ENCODE measurements around the gene PYCR2.

The PYCR2 gene

GRCh38 chr1:225917536-225917935 is 6.5 kb downstream of the PYCR2 start:
- DNase-seq, result no peak

- DNase-seq, result no peak
Observed at GRCh38 chr1:225917101-225917500, 6.9 kb downstream of the PYCR2 start.

- no peak for DNase-seq
Observed at GRCh38 chr1:225915538-225915991, 8.5 kb downstream of the PYCR2 start.

GRCh38 chr1:225914947-225915346 is 9.1 kb downstream of the PYCR2 start:
- DNase-seq, result no peak

GRCh38 chr1:225914391-225914790 is 9.7 kb downstream of the PYCR2 start:
- no peak for DNase-seq

DNA sequence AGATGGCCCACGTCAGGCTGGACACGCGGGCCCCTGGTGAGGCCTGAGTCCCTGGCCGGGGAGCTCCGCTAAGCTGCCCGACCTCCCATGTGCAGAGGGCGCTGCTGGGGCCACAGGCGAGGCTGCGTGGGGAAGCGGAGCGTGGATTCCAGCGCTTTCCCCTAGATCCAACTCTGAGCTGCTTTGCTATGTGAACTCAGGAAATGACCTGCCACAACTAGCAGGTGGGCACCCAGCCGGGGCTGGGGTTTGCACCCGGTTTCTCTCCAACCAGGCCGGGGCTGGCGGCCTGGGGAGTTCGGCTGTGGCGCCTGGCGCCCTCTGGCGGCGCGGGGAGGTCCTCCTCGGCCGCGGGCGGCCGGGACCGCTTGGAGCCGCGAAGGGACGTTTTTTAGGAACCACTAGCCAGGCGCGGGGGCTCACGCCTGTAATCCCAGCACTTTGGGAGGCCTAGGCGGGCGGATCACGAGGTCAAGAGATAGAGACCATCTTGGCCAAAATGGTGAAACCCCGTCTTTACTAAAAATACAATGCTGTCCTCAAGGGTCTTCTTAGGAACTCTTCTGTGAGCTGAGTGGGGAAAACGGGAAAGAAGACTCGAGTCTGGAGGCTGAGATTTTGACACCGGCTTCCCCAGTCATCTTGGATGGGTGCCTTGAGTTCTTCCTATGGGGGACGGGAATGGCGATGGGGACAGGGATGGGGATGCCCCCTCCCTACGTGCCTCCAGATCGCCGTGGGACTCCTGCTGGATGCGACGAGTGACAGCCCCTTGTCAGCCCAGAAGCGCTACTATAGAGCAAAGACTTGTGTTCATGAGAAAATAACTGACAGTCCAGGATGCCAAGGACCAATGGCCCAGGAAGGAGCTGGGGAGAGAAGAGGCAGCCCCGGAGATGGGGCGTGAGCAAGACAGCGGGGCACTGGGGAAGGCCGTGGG is 12.6 kb downstream of the PYCR2 start:
- peak; percentile 73 for DNase-seq

GRCh38 chr1:225909477-225909876 is 14.6 kb downstream of the PYCR2 start:
- DNase-seq, result no peak

DNA sequence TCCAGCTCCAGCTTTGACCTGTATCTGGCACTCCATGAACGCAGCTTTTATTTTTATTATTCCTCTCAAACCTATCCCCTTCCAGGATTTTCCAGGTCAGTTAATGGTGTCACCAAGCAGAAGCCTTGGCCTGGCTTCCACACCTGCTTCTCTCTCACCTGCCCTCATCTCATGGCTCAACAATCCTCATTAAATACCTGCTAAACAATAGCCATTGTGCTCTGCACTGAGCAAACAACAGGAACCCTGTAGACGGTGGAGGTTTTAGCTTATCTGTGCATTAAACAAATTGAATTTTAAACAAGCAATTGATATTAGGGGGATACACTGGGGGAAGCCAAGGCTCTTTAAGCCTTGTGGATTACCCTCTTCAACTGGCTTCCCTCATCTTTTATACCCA is 15.3 kb downstream of the PYCR2 start:
- DNase-seq, result no peak

DNA sequence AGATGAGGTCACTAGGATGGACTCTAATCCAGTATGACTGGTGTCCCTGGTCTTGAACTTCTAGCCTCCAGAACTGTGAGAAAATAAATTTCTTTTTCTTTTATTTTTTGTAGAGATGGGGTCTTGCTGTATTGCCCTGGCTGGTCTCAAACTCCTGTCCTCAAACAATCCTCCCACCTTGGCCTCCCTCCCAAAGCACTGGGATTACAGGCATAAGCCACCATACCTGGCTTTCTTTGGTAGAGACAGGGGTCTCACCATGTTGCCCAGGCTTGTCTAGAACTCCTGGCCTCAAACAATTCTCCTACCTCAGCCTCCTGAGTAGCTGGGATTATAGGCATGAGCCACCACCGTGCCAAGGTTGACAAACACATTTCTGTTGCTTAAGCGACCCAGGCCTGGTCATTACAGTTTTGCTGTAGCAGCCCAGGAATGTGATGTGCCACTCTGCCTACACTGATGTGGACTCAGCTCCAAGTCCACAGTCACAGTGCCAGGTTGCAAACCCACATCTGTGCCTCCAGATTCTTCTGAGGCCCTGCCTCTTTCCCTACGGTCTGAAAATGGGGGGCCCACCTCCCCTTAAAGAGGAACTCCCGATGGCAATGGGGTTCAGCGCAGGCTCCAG is 15.9 kb downstream of the PYCR2 start:
- DNase-seq, result no peak

DNA sequence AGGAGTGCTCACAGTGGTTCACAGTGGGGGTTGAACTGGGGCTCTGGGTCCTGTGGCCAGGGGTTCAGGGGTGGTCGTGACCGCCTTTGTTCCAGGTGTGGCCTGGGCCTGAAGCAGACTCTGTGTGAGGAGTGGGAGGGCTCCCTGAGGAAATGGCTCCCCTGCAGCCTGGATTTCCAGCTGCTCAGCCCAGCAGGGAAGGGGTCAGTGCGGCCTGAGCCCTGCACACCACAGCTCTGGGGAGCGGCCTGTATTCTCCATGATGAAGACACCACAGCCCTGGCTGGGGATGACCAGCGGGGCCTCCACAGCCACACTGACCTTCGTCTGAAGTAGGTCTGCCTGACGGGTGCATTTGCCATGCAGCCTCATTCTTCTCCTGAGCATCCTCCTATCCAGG is 16.7 kb downstream of the PYCR2 start:
- DNase-seq, result no peak

DNA sequence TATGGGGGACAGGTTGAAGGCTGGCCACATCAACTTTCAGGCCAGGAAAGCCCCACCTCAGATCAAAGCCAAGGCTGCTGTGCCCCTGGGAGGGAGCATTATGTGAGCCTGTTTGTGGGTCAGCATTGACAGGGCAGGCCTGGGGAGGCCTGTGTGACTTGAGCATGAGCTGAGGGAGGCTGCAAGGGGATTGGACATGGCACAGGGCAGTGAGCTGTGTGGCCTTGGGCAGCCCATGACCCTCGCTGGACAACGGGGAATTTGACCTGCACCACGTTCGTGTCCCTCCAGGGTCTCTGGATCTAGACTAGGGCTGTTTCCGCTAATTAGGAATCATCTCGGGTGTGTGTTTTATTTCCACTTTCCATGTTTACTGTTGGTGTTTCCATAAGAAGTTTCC is 17.6 kb downstream of the PYCR2 start:
- no peak for DNase-seq

- DNase-seq, result no peak
Observed at GRCh38 chr1:225903623-225904022, 20.4 kb downstream of the PYCR2 start.

- no peak for DNase-seq
Observed at GRCh38 chr1:225899044-225899925, 24.8 kb downstream of the PYCR2 start.

GRCh38 chr1:225897595-225898514 is 26.2 kb downstream of the PYCR2 start:
- DNase-seq, result peak; percentile 36

DNA sequence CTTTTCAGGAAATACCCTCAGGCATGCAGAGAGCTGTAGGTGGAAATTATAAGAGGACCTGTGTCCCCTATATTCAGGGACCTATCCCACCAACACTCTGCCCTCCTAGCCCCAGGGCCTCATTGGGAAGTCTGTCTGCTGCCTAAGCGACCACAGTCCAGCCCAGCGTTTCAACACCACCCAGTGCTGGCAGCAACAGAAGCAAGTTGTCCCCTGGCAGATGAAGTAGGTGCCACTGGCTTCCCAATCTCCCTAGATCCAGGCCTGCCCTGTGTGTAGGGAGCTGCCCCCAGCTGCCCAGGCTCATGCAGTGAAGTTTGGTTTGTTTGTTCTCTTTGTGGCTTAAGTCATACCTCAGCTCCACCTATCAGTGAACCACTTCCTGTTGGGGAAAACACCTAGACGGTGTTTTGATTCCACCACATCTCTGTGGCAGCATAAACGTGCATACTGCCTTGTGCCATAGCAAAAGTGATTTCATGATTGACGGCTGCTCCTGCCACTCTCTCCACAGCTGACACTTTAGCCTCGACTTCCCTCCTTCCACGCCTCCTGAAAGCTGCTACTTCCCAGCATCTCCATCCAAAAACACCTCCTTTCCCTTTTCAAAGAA is 27.0 kb downstream of the PYCR2 start:
- peak; percentile 55 for DNase-seq

DNA sequence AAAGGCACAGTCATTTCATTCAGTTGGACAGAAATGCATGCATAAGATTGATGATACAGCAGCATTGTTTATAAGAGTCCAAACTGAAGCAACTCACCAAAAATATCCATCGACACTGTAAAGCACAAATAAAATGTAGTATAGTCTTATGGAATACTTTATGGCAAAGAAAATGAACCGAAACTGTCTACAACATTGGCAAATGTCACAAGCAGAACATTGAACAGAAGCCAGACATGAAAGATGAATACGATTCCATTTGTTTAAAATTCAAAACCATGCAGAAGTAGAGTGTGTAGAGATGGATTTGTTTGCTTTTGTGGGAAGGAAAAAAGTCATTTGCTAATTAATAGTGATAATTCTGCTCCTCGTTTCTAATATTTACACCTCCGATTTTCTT is 27.6 kb downstream of the PYCR2 start:
- DNase-seq, result no peak

DNA sequence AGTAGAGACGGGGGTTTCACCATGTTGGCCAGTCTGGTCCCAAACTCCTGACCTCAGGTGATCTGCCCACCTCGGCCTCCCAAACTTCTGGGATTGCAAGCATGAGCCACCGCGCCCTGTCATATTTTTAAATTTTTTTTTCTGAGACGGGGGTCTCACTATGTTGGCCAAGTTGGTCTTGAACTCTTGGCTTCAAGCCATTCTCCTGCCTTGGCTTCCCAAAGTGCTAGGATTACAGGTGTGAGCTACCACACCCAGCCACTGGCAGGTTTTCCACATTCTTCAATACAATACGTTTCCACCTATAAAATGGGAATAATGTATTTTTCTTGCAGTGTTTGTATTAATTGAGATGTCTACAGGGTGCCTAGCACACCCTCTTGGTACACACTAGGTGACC is 31.7 kb downstream of the PYCR2 start:
- DNase-seq, result no peak

DNA sequence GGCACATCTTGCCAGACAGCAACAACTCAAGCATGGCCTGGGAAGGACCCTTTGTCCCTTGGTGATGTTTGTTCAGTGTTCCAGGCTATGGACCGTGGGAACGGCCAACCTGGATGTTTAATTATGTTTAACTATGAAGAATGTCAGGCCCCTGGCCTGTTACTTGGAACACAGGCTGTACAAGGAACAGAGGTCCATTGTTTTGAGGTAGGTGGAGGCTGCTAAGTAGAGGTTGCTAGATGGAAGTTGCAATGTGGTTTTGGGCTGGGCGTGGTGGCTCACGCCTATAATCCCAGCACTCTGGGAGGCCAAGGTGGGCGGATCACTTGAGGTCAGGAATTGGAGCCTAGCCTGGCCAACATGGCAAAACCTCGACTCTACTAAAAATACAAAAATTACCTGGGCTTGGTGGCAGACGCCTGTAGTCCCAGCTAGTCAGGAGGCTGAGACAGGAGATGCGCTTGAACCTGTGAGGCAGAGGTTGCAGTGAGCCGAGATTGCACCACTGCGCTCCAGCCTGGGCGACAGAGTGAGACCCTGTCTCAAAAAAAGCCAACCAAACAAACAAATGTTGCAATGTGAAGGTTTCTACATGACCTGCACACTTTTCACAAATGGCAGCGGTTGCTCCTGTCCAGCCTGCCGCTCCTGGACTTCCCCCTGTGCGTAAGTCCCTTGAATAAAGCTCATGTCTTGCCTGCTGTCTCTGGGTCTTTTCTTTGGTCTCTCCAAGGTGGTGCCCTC is 32.6 kb downstream of the PYCR2 start:
- DNase-seq, result no peak

- DNase-seq, result no peak
Observed at GRCh38 chr1:225890346-225891228, 33.5 kb downstream of the PYCR2 start.

DNA sequence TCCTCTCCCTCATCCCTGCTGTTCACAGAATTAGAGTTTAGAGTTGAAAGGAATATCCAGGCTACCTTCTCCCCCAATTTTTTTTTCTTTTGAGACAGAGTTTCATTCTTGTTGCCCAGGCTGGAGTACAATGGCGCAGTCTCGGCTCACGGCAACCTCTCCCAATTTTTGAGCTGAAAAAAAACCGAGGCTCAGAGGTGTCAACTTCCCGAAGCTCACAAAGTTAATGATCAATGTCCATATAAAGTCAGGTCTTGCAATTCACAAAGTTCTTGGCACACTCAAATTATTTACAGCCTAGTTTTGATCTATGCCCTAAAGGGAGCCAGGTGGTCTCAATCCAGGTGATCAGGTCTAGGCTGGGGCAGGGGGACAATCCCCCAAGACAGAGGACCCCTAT is 34.3 kb downstream of the PYCR2 start:
- no peak for DNase-seq
